ENCODE results near the gene ARHGAP15. TPM values are rescaled to one million over a fixed set of nuclear protein-coding genes. Genes with fewer than 3 reads are reported as not detected.

Gene ARHGAP15
- total and polyA plus RNA-seq, 4 donors = 3.8 to 17.9 (median 13.2) TPM

DNA sequence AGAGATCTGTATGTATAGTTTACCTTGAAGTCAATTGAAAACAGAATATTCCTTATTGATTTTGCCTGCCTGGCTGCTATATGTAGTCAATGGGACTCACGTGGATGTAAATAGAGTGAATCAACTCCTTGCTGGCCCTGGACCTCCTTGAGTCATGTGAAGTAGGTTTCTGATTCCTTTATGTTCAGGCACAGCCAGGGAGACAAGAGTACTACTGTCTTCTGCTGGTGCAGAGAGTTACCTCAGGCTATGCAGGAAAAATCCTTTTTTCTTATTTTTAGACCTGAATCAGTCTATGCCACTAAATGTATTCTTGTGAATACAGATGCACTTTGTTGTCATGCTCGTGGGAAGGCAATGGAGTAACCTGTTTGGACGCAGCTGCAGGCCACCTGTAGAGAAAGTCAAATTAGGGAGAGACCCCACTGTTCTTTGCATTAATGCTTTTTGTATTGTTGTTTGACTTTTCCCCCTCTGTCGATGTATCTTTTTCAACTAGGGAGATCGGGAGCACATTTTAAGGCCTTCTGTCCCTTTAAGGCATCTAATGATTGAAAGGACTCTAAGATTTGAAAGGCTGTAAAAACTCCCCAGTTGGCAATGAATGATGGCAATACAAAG, 473.9 kb downstream of the ARHGAP15 start:
- no peak overlapping the region for H3K9ac ChIP-seq (ENCODE audit: low read depth in 1 of 2, low read length in 2 of 2)
- WGBS = 42% methylated on average over 5 of the region's 5 CpGs
- no peaks in the 10 kb centered on the region for H3K36me3 ChIP-seq (ENCODE audit: control insufficient read depth in 4 of 4, insufficient read depth in 3 of 4, low read depth in 1 of 4, low read length in 3 of 4)

GRCh38 chr2:143603846-143604565, 474.8 kb downstream of the ARHGAP15 start:
- Histone ChIP-seq H3K27ac (ENCODE audit: low read depth in 1 of 2, low read length in 2 of 2) (no peak overlapping the region), H3K4me1 (ENCODE audit: control insufficient read depth in 4 of 4, insufficient read depth in 4 of 4, low read length in 3 of 4) (no peaks in the 10 kb centered on the region), H3K9me3 (ENCODE audit: control insufficient read depth in 4 of 4, low read length in 3 of 4) (no peaks in the 10 kb centered on the region), H3K27me3 (ENCODE audit: control insufficient read depth in 4 of 4, insufficient read depth in 4 of 4, low read length in 3 of 4) (no peaks in the 10 kb centered on the region), H3K4me3 (ENCODE audit: low read depth in 1 of 3, low read length in 3 of 3) (no peak overlapping the region), H3K9ac (ENCODE audit: low read depth in 1 of 2, low read length in 2 of 2) (no peak overlapping the region), H3K36me3 (ENCODE audit: control insufficient read depth in 4 of 4, insufficient read depth in 3 of 4, low read depth in 1 of 4, low read length in 3 of 4) (no peaks in the 10 kb centered on the region)
- DNase-seq (ENCODE audit: low spot score) = no peak
- 62% methylated on average over 4 of the region's 4 CpGs for WGBS
- no peak for TF ChIP-seq TAF1 (conservative IDR thresholded peaks at IDR 0.05)

More for the DNA sequence above, 473.9 kb downstream of the ARHGAP15 start:
- no peaks in the 10 kb centered on the region for H3K4me1 ChIP-seq (ENCODE audit: control insufficient read depth in 4 of 4, insufficient read depth in 4 of 4, low read length in 3 of 4)
- DNase-seq (ENCODE audit: low spot score) = no peak
- H3K9me3 ChIP-seq (ENCODE audit: control insufficient read depth in 4 of 4, low read length in 3 of 4) = no peaks in the 10 kb centered on the region
- no peaks in the 10 kb centered on the region for H3K27me3 ChIP-seq (ENCODE audit: control insufficient read depth in 4 of 4, insufficient read depth in 4 of 4, low read length in 3 of 4)
- TF ChIP-seq EGR1 (IDR thresholded peaks at IDR 0.05; ENCODE audit: low read depth in 2 of 2) (no peak), MAX (IDR thresholded peaks at IDR 0.05) (no peak), YY1 (IDR thresholded peaks at IDR 0.05) (no peak), CTCF (IDR thresholded peaks at IDR 0.05; ENCODE audit: low read depth, low read length, missing input control) (no peak), FOXA1 (IDR thresholded peaks at IDR 0.05) (no peak), HNF4A (conservative IDR thresholded peaks at IDR 0.05) (no peak)
- H3K4me3 ChIP-seq (ENCODE audit: low read depth in 1 of 3, low read length in 3 of 3) = no peak overlapping the region
- no peak overlapping the region for H3K27ac ChIP-seq (ENCODE audit: low read depth in 1 of 2, low read length in 2 of 2)

- Histone ChIP-seq H3K9me3 (ENCODE audit: control insufficient read depth in 4 of 4, low read length in 3 of 4) (no peaks in the 10 kb centered on the region), H3K9ac (ENCODE audit: low read depth in 1 of 2, low read length in 2 of 2) (no peak overlapping the region), H3K27me3 (ENCODE audit: control insufficient read depth in 4 of 4, insufficient read depth in 4 of 4, low read length in 3 of 4) (no peaks in the 10 kb centered on the region), H3K36me3 (ENCODE audit: control insufficient read depth in 4 of 4, insufficient read depth in 3 of 4, low read depth in 1 of 4, low read length in 3 of 4) (no peaks in the 10 kb centered on the region), H3K4me1 (ENCODE audit: control insufficient read depth in 4 of 4, insufficient read depth in 4 of 4, low read length in 3 of 4) (no peaks in the 10 kb centered on the region), H3K4me3 (ENCODE audit: low read depth in 1 of 3, low read length in 3 of 3) (no peak overlapping the region), H3K27ac (ENCODE audit: low read depth in 1 of 2, low read length in 2 of 2) (no peak overlapping the region)
- DNase-seq (ENCODE audit: low spot score) = no peak
- WGBS = 84% methylated on average over 5 of the region's 5 CpGs
- TF ChIP-seq NR2F2 (IDR thresholded peaks at IDR 0.05) (no peak), RXRA (IDR thresholded peaks at IDR 0.05) (no peak), SP1 (IDR thresholded peaks at IDR 0.05) (no peak), RAD21 (IDR thresholded peaks at IDR 0.05) (no peak), FOXA1 (IDR thresholded peaks at IDR 0.05) (no peak), TAF1 (conservative IDR thresholded peaks at IDR 0.05) (no peak), EGR1 (IDR thresholded peaks at IDR 0.05; ENCODE audit: low read depth in 2 of 2) (no peak), YY1 (IDR thresholded peaks at IDR 0.05) (no peak), HNF4G (IDR thresholded peaks at IDR 0.05) (no peak), FOXA2 (IDR thresholded peaks at IDR 0.05) (no peak), MAX (IDR thresholded peaks at IDR 0.05) (no peak)
- TF ChIP-seq, protein P1, sequence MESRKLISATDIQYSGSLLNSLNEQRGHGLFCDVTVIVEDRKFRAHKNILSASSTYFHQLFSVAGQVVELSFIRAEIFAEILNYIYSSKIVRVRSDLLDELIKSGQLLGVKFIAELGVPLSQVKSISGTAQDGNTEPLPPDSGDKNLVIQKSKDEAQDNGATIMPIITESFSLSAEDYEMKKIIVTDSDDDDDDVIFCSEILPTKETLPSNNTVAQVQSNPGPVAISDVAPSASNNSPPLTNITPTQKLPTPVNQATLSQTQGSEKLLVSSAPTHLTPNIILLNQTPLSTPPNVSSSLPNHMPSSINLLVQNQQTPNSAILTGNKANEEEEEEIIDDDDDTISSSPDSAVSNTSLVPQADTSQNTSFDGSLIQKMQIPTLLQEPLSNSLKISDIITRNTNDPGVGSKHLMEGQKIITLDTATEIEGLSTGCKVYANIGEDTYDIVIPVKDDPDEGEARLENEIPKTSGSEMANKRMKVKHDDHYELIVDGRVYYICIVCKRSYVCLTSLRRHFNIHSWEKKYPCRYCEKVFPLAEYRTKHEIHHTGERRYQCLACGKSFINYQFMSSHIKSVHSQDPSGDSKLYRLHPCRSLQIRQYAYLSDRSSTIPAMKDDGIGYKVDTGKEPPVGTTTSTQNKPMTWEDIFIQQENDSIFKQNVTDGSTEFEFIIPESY (IDR thresholded peaks at IDR 0.05) = no peak
Observed at GRCh38 chr2:143604566-143604959, 475.3 kb downstream of the ARHGAP15 start.

Data from liver (tissue), 9 donors.